ENCODE results near the gene SPATA9.
A peak's percentile ranks its signal among the peaks of the same experiment; 100 is the strongest.

Gene SPATA9

GRCh38 chr5:95684361-95684760 lies 1.6 kb upstream of the SPATA9 start:
- no peak for DNase-seq (ENCODE audit: low read depth)

GRCh38 chr5:95673081-95673480 lies 9.7 kb downstream of the SPATA9 start:
- DNase-seq (ENCODE audit: low read depth) = no peak

GRCh38 chr5:95672641-95673040 lies 10.2 kb downstream of the SPATA9 start:
- no peak for DNase-seq (ENCODE audit: low read depth)

- no peak for DNase-seq (ENCODE audit: low read depth)
These were observed 11.0 kb downstream of the SPATA9 start for GRCh38 chr5:95671826-95672225.

- DNase-seq (ENCODE audit: low read depth) = no peak
These were observed 12.2 kb downstream of the SPATA9 start for GRCh38 chr5:95670568-95670967.

- DNase-seq (ENCODE audit: low read depth) = no peak
These were observed 12.8 kb downstream of the SPATA9 start for GRCh38 chr5:95669985-95670384.

GRCh38 chr5:95669540-95669939 lies 13.3 kb downstream of the SPATA9 start:
- no peak for DNase-seq (ENCODE audit: low read depth)

- DNase-seq (ENCODE audit: low read depth) = no peak
These were observed 14.1 kb downstream of the SPATA9 start for GRCh38 chr5:95668728-95669127.

GRCh38 chr5:95668216-95668615 lies 14.6 kb downstream of the SPATA9 start:
- DNase-seq (ENCODE audit: low read depth) = no peak

- no peak for DNase-seq (ENCODE audit: low read depth)
These were observed 15.1 kb downstream of the SPATA9 start for GRCh38 chr5:95667678-95668077.

- DNase-seq (ENCODE audit: low read depth) = no peak
These were observed 15.7 kb downstream of the SPATA9 start for GRCh38 chr5:95667061-95667618.

GRCh38 chr5:95664204-95664786 lies 18.5 kb downstream of the SPATA9 start:
- no peak for DNase-seq (ENCODE audit: low read depth)

- DNase-seq (ENCODE audit: low read depth) = no peak
These were observed 19.8 kb downstream of the SPATA9 start for GRCh38 chr5:95662946-95663345.

GRCh38 chr5:95660060-95660459 lies 22.7 kb downstream of the SPATA9 start:
- no peak for DNase-seq (ENCODE audit: low read depth)

- DNase-seq (ENCODE audit: low read depth) = no peak
These were observed 27.2 kb downstream of the SPATA9 start for GRCh38 chr5:95655575-95655974.

GRCh38 chr5:95654196-95654595 lies 28.6 kb downstream of the SPATA9 start:
- DNase-seq (ENCODE audit: low read depth) = no peak

GRCh38 chr5:95652849-95653248 lies 29.9 kb downstream of the SPATA9 start:
- no peak for DNase-seq (ENCODE audit: low read depth)

- no peak for DNase-seq (ENCODE audit: low read depth)
These were observed 32.8 kb downstream of the SPATA9 start for GRCh38 chr5:95649842-95650620.

- no peak for DNase-seq (ENCODE audit: low read depth)
These were observed 33.5 kb downstream of the SPATA9 start for GRCh38 chr5:95649274-95649673.

- no peak for DNase-seq (ENCODE audit: low read depth)
These were observed 34.6 kb downstream of the SPATA9 start for GRCh38 chr5:95647886-95648860.

GRCh38 chr5:95646569-95647431 lies 36.0 kb downstream of the SPATA9 start, which contains the start of gene RFESD:
RFESD (plus strand) TSS chr5:95646777; CDS start chr5:95652272, 5,495 bp downstream.
- DNase-seq (ENCODE audit: low read depth) = peak; percentile 93
